GM08714 (cell line): Measurements from ENCODE around the gene ISOC2.
"Not testable (repeated sequence)": the region's sequence is repeated elsewhere in the genome, so short reads cannot be mapped to it uniquely, and the experiment has no call there.

Experiments used
- H3K4me3 ChIP-seq: fragments of 200-500 bp; sonication (Bioruptor generic); 2 replicates; pipeline ENCODE4 v1.5.1; 2014; ENCODE audit warnings: mild to moderate bottlenecking, low read length, inconsistent platforms
- ZNF274 ChIP-seq: IDR thresholded peaks from 2 replicates; pipeline ENCODE4 v1.6.1; 2012; ENCODE audit warnings: mild to moderate bottlenecking, low read depth, low read length

The ISOC2 gene

GRCh38 chr19:55461259-55461973 is at the start of gene ISOC2:
TSS of gene ISOC2 (minus strand) at chr19:55461642. CDS start at chr19:55456486, 5,156 bp downstream.
- TF ChIP-seq ZNF274 = no peak
- H3K4me3 ChIP-seq = peak within 1 kb of the TSS; percentile 79

- H3K4me3 ChIP-seq = no peak overlapping the region
- TF ChIP-seq ZNF274 = no peak
Measured at GRCh38 chr19:55508120-55508519, 46.7 kb upstream of the ISOC2 start.

GRCh38 chr19:55504981-55505380 is 43.5 kb upstream of the ISOC2 start:
- no peak overlapping the region for H3K4me3 ChIP-seq
- no peak for TF ChIP-seq ZNF274

- no peak overlapping the region for H3K4me3 ChIP-seq
- TF ChIP-seq ZNF274 = no peak
Measured at GRCh38 chr19:55504252-55504603, 42.8 kb upstream of the ISOC2 start.

- H3K4me3 ChIP-seq = peak overlapping the region; percentile 46; the same call in 1 of the 2 replicates
- no peak for TF ChIP-seq ZNF274
Measured at GRCh38 chr19:55503502-55504251, 42.2 kb upstream of the ISOC2 start.

GRCh38 chr19:55503157-55503501 is 41.7 kb upstream of the ISOC2 start:
- no peak for TF ChIP-seq ZNF274
- peak overlapping the region; percentile 18; the same call in 1 of the 2 replicates for H3K4me3 ChIP-seq

GRCh38 chr19:55502197-55502952 is 40.9 kb upstream of the ISOC2 start:
- no peak for TF ChIP-seq ZNF274
- H3K4me3 ChIP-seq = no peak overlapping the region

- no peak for TF ChIP-seq ZNF274
- no peak overlapping the region for H3K4me3 ChIP-seq
Measured at GRCh38 chr19:55500368-55500952, 39.0 kb upstream of the ISOC2 start.

- TF ChIP-seq ZNF274 = no peak
Measured at GRCh38 chr19:55498246-55498840, 36.9 kb upstream of the ISOC2 start.

GRCh38 chr19:55497763-55498162 is 36.3 kb upstream of the ISOC2 start:
- no peak for TF ChIP-seq ZNF274
- no peak overlapping the region for H3K4me3 ChIP-seq

More at GRCh38 chr19:55498246-55498840, 36.9 kb upstream of the ISOC2 start:
- H3K4me3 ChIP-seq = no peak overlapping the region

GRCh38 chr19:55496820-55497219 is 35.4 kb upstream of the ISOC2 start:
- not testable (repeated sequence) for H3K4me3 ChIP-seq

- no peak for TF ChIP-seq ZNF274
- no peak overlapping the region for H3K4me3 ChIP-seq
Measured at GRCh38 chr19:55495646-55496349, 34.4 kb upstream of the ISOC2 start.

- no peak overlapping the region for H3K4me3 ChIP-seq
- no peak for TF ChIP-seq ZNF274
Measured at GRCh38 chr19:55494172-55494761, 32.8 kb upstream of the ISOC2 start.
